Esophagus squamous epithelium (tissue), 5 donors: ENCODE data around the gene STARD5. TPM values are rescaled to one million over a fixed set of nuclear protein-coding genes. Genes with fewer than 3 reads are reported as not detected.

Experiments
- DNase-seq: peaks from one replicate; lab custom pipeline; 2025; lab: John Stamatoyannopoulos, UW
- H3K27ac ChIP-seq, 4 donors: fragments of 200-600 bp; sonication (generic); one replicate each; pipeline ENCODE4 v1.5.1; 2016 to 2019; ENCODE audit warnings: mild to moderate bottlenecking in 1 of 4
- H3K27me3 ChIP-seq, 4 donors: fragments of 200-600 bp; sonication (generic); 1 replicate in 3 of 4; 2 replicates in 1 of 4; pipeline versions ENCODE4 v1.5.1 to v1.6.0; 2017 to 2021; ENCODE audit warnings: antibody characterized with exemption in 1 of 4
- H3K36me3 ChIP-seq, 3 donors: fragments of 200-600 bp; sonication (generic); one replicate each; pipeline ENCODE4 v1.5.1; 2016 to 2019
- H3K4me1 ChIP-seq, 3 donors: fragments of 200-600 bp; sonication (generic); one replicate each; pipeline ENCODE4 v1.5.1; 2017 to 2019
- H3K4me3 ChIP-seq, 4 donors: fragments of 200-600 bp; sonication (generic); 1 replicate in 3 of 4; 2 replicates in 1 of 4; pipeline ENCODE4 v1.5.1; 2016 to 2019; ENCODE audit warnings: mild to moderate bottlenecking in 2 of 4, moderate library complexity in 1 of 4
- H3K9me3 ChIP-seq, 3 donors: fragments of 200-600 bp; sonication (generic); one replicate each; pipeline ENCODE4 v1.5.1; 2016 to 2019
- CTCF ChIP-seq, 6 experiments: fragments of 450-650 bp in 4 of 6; fragments of 200-600 bp in 2 of 6; sonication (generic) in 2 of 6; IDR thresholded peaks; one replicate each; pipeline ENCODE4 v1.5.1; 2016 to 2019; ENCODE audit warnings: antibody characterized with exemption in 6 of 6, mild to moderate bottlenecking in 4 of 6, moderate library complexity in 4 of 6
- POLR2A ChIP-seq, 4 donors: fragments of 450-650 bp; IDR thresholded peaks; one replicate each; pipeline ENCODE4 v1.6.1; 2017; ENCODE audit warnings: antibody characterized with exemption in 4 of 4, mild to moderate bottlenecking in 4 of 4, moderate library complexity in 3 of 4
- WGBS, 2 donors: methylation state at CpG; one replicate each; pipeline ENCODE4 v1.1.5; 2018; 5-methylcytosine and 5-hydroxymethylcytosine counted together
- intact Hi-C: fragments of 100-400 bp; cut with DNase I; formaldehyde crosslinking; loops from one replicate; pipeline ENCODE4 v1.15.0; 2022
- total RNA-seq, 4 donors: library from RNA; depleted of rRNA; stranded (reverse); fragments of >200 nt; gene quantifications; one replicate each; pipeline ENCODE4 v1.1.0, GENCODE V29; 2016
- donor health status: DM: yes; HTN: yes; CAD: no.

Gene STARD5
- total RNA-seq, 4 donors from 2014 or later = 14.9 to 21.2 (median 17.5) TPM

GRCh38 chr15:81338170-81339007 is 14.4 kb upstream of the STARD5 start:
- Histone ChIP-seq H3K27me3 (no peaks in the 10 kb centered on the region), H3K36me3 (no peaks in the 10 kb centered on the region), H3K4me1 (peaks cover 0 to 18% (median 0%) of the 10 kb centered on the region in 3 donors), H3K27ac (peak overlapping the region in 3 of 4 donors; percentile 32 to 58 (median 51)), H3K9me3 (no peaks in the 10 kb centered on the region), H3K4me3 (no peak overlapping the region)
- TF ChIP-seq CTCF (IDR thresholded peaks at IDR 0.05) (no peak), POLR2A (IDR thresholded peaks at IDR 0.05) (no peak)
- intact Hi-C loops = no loop called here
- no peak for DNase-seq
- WGBS, 2 donors = 37 to 51% methylated on average over 8 of the region's 8 CpGs

GRCh38 chr15:81337713-81338157 is 13.8 kb upstream of the STARD5 start:
- TF ChIP-seq POLR2A (IDR thresholded peaks at IDR 0.05) (no peak), CTCF (IDR thresholded peaks at IDR 0.05) (no peak)
- no peaks in the 10 kb centered on the region for H3K27me3 ChIP-seq
- no peak for DNase-seq
- no peak overlapping the region for H3K4me3 ChIP-seq
- H3K36me3 ChIP-seq = no peaks in the 10 kb centered on the region
- no peaks in the 10 kb centered on the region for H3K9me3 ChIP-seq
- H3K27ac ChIP-seq = peak overlapping the region in 3 of 4 donors; percentile 32 to 58 (median 51)
- 66 to 76% methylated on average over 9 of the region's 9 CpGs for WGBS, 2 donors
- peaks cover 0 to 18% (median 0%) of the 10 kb centered on the region in 3 donors for H3K4me1 ChIP-seq
- intact Hi-C loops = no loop called here

- intact Hi-C loops = no loop called here
- H3K27ac ChIP-seq = peak overlapping the region in 1 of 4 donors; percentile 58
- WGBS, 2 donors = 74 to 88% methylated on average over 3 of the region's 3 CpGs
- H3K27me3 ChIP-seq = no peaks in the 10 kb centered on the region
- H3K4me1 ChIP-seq = peaks cover 0 to 18% (median 0%) of the 10 kb centered on the region in 3 donors
- no peaks in the 10 kb centered on the region for H3K36me3 ChIP-seq
- TF ChIP-seq CTCF (IDR thresholded peaks at IDR 0.05) = no peak
- H3K4me3 ChIP-seq = no peak overlapping the region
- DNase-seq = no peak
- H3K9me3 ChIP-seq = no peaks in the 10 kb centered on the region
These were observed 13.3 kb upstream of the STARD5 start for GRCh38 chr15:81337241-81337640.

- Histone ChIP-seq H3K4me1 (peaks cover 0 to 18% (median 0%) of the 10 kb centered on the region in 3 donors), H3K9me3 (no peaks in the 10 kb centered on the region), H3K36me3 (no peaks in the 10 kb centered on the region), H3K27ac (no peak overlapping the region), H3K4me3 (no peak overlapping the region), H3K27me3 (no peaks in the 10 kb centered on the region)
- no peak for DNase-seq
- TF ChIP-seq POLR2A (IDR thresholded peaks at IDR 0.05) (no peak), CTCF (IDR thresholded peaks at IDR 0.05) (peak in 4 of 6 experiments; percentile 13 to 46 (median 28))
- WGBS, 2 donors = 82 to 85% methylated on average over 4 of the region's 4 CpGs
- intact Hi-C loops = no loop called here
These were observed 12.6 kb upstream of the STARD5 start for GRCh38 chr15:81336568-81336967.

GRCh38 chr15:81335631-81336030 is 11.7 kb upstream of the STARD5 start:
- no peaks in the 10 kb centered on the region for H3K9me3 ChIP-seq
- no peaks in the 10 kb centered on the region for H3K27me3 ChIP-seq
- H3K36me3 ChIP-seq = no peaks in the 10 kb centered on the region
- no peak overlapping the region for H3K27ac ChIP-seq
- H3K4me3 ChIP-seq = no peak overlapping the region
- 93 to 97% methylated on average over 4 of the region's 4 CpGs for WGBS, 2 donors
- no peak for DNase-seq
- intact Hi-C loops = no loop called here
- no peak for TF ChIP-seq POLR2A (IDR thresholded peaks at IDR 0.05)
- TF ChIP-seq CTCF (IDR thresholded peaks at IDR 0.05) = no peak
- H3K4me1 ChIP-seq = peaks cover 0 to 18% (median 0%) of the 10 kb centered on the region in 3 donors
